ENCODE results near the gene TMEM150A.
"Not testable (repeated sequence)": the region's sequence is repeated elsewhere in the genome, so short reads cannot be mapped to it uniquely, and the experiment has no call there.

Gene TMEM150A

GRCh38 chr2:85594715-85595300 is 7.7 kb downstream of the TMEM150A start:
- no peaks in the 10 kb centered on the region for H3K9me3 ChIP-seq (ENCODE audit: control insufficient read depth in 1 of 2, low read length in 2 of 2)
- H3K4me3 ChIP-seq (ENCODE audit: low read depth in 1 of 2, low read length in 2 of 2): peak overlapping the region; percentile 94 to 96
- peaks cover 9 to 26% of the 10 kb centered on the region in 2 donors for H3K36me3 ChIP-seq (ENCODE audit: control insufficient read depth in 1 of 2, insufficient read depth in 2 of 2, low read length in 2 of 2)
- H3K9ac ChIP-seq (ENCODE audit: low read depth in 1 of 2, low read length in 2 of 2): peak overlapping the region; percentile 79 to 85
- H3K4me1 ChIP-seq (ENCODE audit: control insufficient read depth in 1 of 2, insufficient read depth in 2 of 2, low read length in 2 of 2): peaks cover 41 to 52% of the 10 kb centered on the region in 2 donors
- H3K27me3 ChIP-seq (ENCODE audit: control insufficient read depth in 1 of 2, insufficient read depth in 2 of 2, low read length in 2 of 2): no peaks in the 10 kb centered on the region
- peak overlapping the region; percentile 78 for H3K27ac ChIP-seq (ENCODE audit: low read depth, low read length)

- Histone ChIP-seq H3K4me3 (ENCODE audit: low read depth in 1 of 2, low read length in 2 of 2) (no peak overlapping the region), H3K9me3 (ENCODE audit: control insufficient read depth in 1 of 2, low read length in 2 of 2) (no peaks in the 10 kb centered on the region), H3K36me3 (ENCODE audit: control insufficient read depth in 1 of 2, insufficient read depth in 2 of 2, low read length in 2 of 2) (peaks cover 9 to 10% of the 10 kb centered on the region in 2 donors), H3K9ac (ENCODE audit: low read depth in 1 of 2, low read length in 2 of 2) (no peak overlapping the region), H3K27ac (ENCODE audit: low read depth, low read length) (no peak overlapping the region), H3K27me3 (ENCODE audit: control insufficient read depth in 1 of 2, insufficient read depth in 2 of 2, low read length in 2 of 2) (no peaks in the 10 kb centered on the region), H3K4me1 (ENCODE audit: control insufficient read depth in 1 of 2, insufficient read depth in 2 of 2, low read length in 2 of 2) (peaks cover 45% of the 10 kb centered on the region in 2 donors)
These were observed 9.5 kb downstream of the TMEM150A start for GRCh38 chr2:85593023-85593422.

- peaks cover 41 to 48% of the 10 kb centered on the region in 2 donors for H3K4me1 ChIP-seq (ENCODE audit: control insufficient read depth in 1 of 2, insufficient read depth in 2 of 2, low read length in 2 of 2)
- H3K9me3 ChIP-seq (ENCODE audit: control insufficient read depth in 1 of 2, low read length in 2 of 2); H3K4me3 ChIP-seq (ENCODE audit: low read depth in 1 of 2, low read length in 2 of 2); H3K27ac ChIP-seq (ENCODE audit: low read depth, low read length); H3K36me3 ChIP-seq (ENCODE audit: control insufficient read depth in 1 of 2, insufficient read depth in 2 of 2, low read length in 2 of 2); H3K9ac ChIP-seq (ENCODE audit: low read depth in 1 of 2, low read length in 2 of 2); H3K27me3 ChIP-seq (ENCODE audit: control insufficient read depth in 1 of 2, insufficient read depth in 2 of 2, low read length in 2 of 2): not testable (repeated sequence)
These were observed 10.2 kb downstream of the TMEM150A start for GRCh38 chr2:85592299-85592698.

- no peak overlapping the region for H3K9ac ChIP-seq (ENCODE audit: low read depth in 1 of 2, low read length in 2 of 2)
- no peaks in the 10 kb centered on the region for H3K27me3 ChIP-seq (ENCODE audit: control insufficient read depth in 1 of 2, insufficient read depth in 2 of 2, low read length in 2 of 2)
- no peak overlapping the region for H3K4me3 ChIP-seq (ENCODE audit: low read depth in 1 of 2, low read length in 2 of 2)
- H3K27ac ChIP-seq (ENCODE audit: low read depth, low read length): no peak overlapping the region
- peaks cover 34 to 42% of the 10 kb centered on the region in 2 donors for H3K4me1 ChIP-seq (ENCODE audit: control insufficient read depth in 1 of 2, insufficient read depth in 2 of 2, low read length in 2 of 2)
- H3K9me3 ChIP-seq (ENCODE audit: control insufficient read depth in 1 of 2, low read length in 2 of 2): no peaks in the 10 kb centered on the region
- H3K36me3 ChIP-seq (ENCODE audit: control insufficient read depth in 1 of 2, insufficient read depth in 2 of 2, low read length in 2 of 2): no peaks in the 10 kb centered on the region
These were observed 10.9 kb downstream of the TMEM150A start for GRCh38 chr2:85591563-85591962.

GRCh38 chr2:85590950-85591349 is 11.5 kb downstream of the TMEM150A start:
- H3K9me3 ChIP-seq (ENCODE audit: control insufficient read depth in 1 of 2, low read length in 2 of 2): no peaks in the 10 kb centered on the region
- H3K4me1 ChIP-seq (ENCODE audit: control insufficient read depth in 1 of 2, insufficient read depth in 2 of 2, low read length in 2 of 2): peaks cover 30 to 40% of the 10 kb centered on the region in 2 donors
- no peak overlapping the region for H3K4me3 ChIP-seq (ENCODE audit: low read depth in 1 of 2, low read length in 2 of 2)
- no peaks in the 10 kb centered on the region for H3K27me3 ChIP-seq (ENCODE audit: control insufficient read depth in 1 of 2, insufficient read depth in 2 of 2, low read length in 2 of 2)
- H3K27ac ChIP-seq (ENCODE audit: low read depth, low read length): no peak overlapping the region
- no peaks in the 10 kb centered on the region for H3K36me3 ChIP-seq (ENCODE audit: control insufficient read depth in 1 of 2, insufficient read depth in 2 of 2, low read length in 2 of 2)
- H3K9ac ChIP-seq (ENCODE audit: low read depth in 1 of 2, low read length in 2 of 2): no peak overlapping the region

- Histone ChIP-seq H3K4me1 (ENCODE audit: control insufficient read depth in 1 of 2, insufficient read depth in 2 of 2, low read length in 2 of 2) (peaks cover 38 to 48% of the 10 kb centered on the region in 2 donors), H3K27me3 (ENCODE audit: control insufficient read depth in 1 of 2, insufficient read depth in 2 of 2, low read length in 2 of 2) (no peaks in the 10 kb centered on the region), H3K27ac (ENCODE audit: low read depth, low read length) (peak overlapping the region; percentile 21), H3K9me3 (ENCODE audit: control insufficient read depth in 1 of 2, low read length in 2 of 2) (no peaks in the 10 kb centered on the region), H3K9ac (ENCODE audit: low read depth in 1 of 2, low read length in 2 of 2) (no peak overlapping the region), H3K36me3 (ENCODE audit: control insufficient read depth in 1 of 2, insufficient read depth in 2 of 2, low read length in 2 of 2) (no peaks in the 10 kb centered on the region), H3K4me3 (ENCODE audit: low read depth in 1 of 2, low read length in 2 of 2) (no peak overlapping the region)
These were observed 12.3 kb downstream of the TMEM150A start for GRCh38 chr2:85589982-85590791.

- no peak overlapping the region for H3K27ac ChIP-seq (ENCODE audit: low read depth, low read length)
- no peak overlapping the region for H3K9ac ChIP-seq (ENCODE audit: low read depth in 1 of 2, low read length in 2 of 2)
- no peaks in the 10 kb centered on the region for H3K9me3 ChIP-seq (ENCODE audit: control insufficient read depth in 1 of 2, low read length in 2 of 2)
- peaks cover 37 to 49% of the 10 kb centered on the region in 2 donors for H3K4me1 ChIP-seq (ENCODE audit: control insufficient read depth in 1 of 2, insufficient read depth in 2 of 2, low read length in 2 of 2)
- no peak overlapping the region for H3K4me3 ChIP-seq (ENCODE audit: low read depth in 1 of 2, low read length in 2 of 2)
- no peaks in the 10 kb centered on the region for H3K27me3 ChIP-seq (ENCODE audit: control insufficient read depth in 1 of 2, insufficient read depth in 2 of 2, low read length in 2 of 2)
- no peaks in the 10 kb centered on the region for H3K36me3 ChIP-seq (ENCODE audit: control insufficient read depth in 1 of 2, insufficient read depth in 2 of 2, low read length in 2 of 2)
These were observed 13.3 kb downstream of the TMEM150A start for GRCh38 chr2:85589181-85589580.

- peaks cover 39 to 53% of the 10 kb centered on the region in 2 donors for H3K4me1 ChIP-seq (ENCODE audit: control insufficient read depth in 1 of 2, insufficient read depth in 2 of 2, low read length in 2 of 2)
- H3K4me3 ChIP-seq (ENCODE audit: low read depth in 1 of 2, low read length in 2 of 2): no peak overlapping the region
- no peak overlapping the region for H3K9ac ChIP-seq (ENCODE audit: low read depth in 1 of 2, low read length in 2 of 2)
These were observed 13.9 kb downstream of the TMEM150A start for GRCh38 chr2:85588645-85589044.

GRCh38 chr2:85588236-85588635 is 14.3 kb downstream of the TMEM150A start:
- Histone ChIP-seq H3K27ac (ENCODE audit: low read depth, low read length) (no peak overlapping the region), H3K4me3 (ENCODE audit: low read depth in 1 of 2, low read length in 2 of 2) (no peak overlapping the region), H3K9ac (ENCODE audit: low read depth in 1 of 2, low read length in 2 of 2) (no peak overlapping the region), H3K36me3 (ENCODE audit: control insufficient read depth in 1 of 2, insufficient read depth in 2 of 2, low read length in 2 of 2) (no peaks in the 10 kb centered on the region), H3K9me3 (ENCODE audit: control insufficient read depth in 1 of 2, low read length in 2 of 2) (no peaks in the 10 kb centered on the region), H3K27me3 (ENCODE audit: control insufficient read depth in 1 of 2, insufficient read depth in 2 of 2, low read length in 2 of 2) (no peaks in the 10 kb centered on the region), H3K4me1 (ENCODE audit: control insufficient read depth in 1 of 2, insufficient read depth in 2 of 2, low read length in 2 of 2) (peaks cover 41 to 57% of the 10 kb centered on the region in 2 donors)

More at GRCh38 chr2:85588645-85589044, 13.9 kb downstream of the TMEM150A start:
- Histone ChIP-seq H3K27ac (ENCODE audit: low read depth, low read length) (no peak overlapping the region), H3K36me3 (ENCODE audit: control insufficient read depth in 1 of 2, insufficient read depth in 2 of 2, low read length in 2 of 2) (no peaks in the 10 kb centered on the region), H3K27me3 (ENCODE audit: control insufficient read depth in 1 of 2, insufficient read depth in 2 of 2, low read length in 2 of 2) (no peaks in the 10 kb centered on the region), H3K9me3 (ENCODE audit: control insufficient read depth in 1 of 2, low read length in 2 of 2) (no peaks in the 10 kb centered on the region)

GRCh38 chr2:85585781-85586105 is 16.8 kb downstream of the TMEM150A start:
- H3K4me1 ChIP-seq (ENCODE audit: control insufficient read depth in 1 of 2, insufficient read depth in 2 of 2, low read length in 2 of 2): peaks cover 32 to 48% of the 10 kb centered on the region in 2 donors
- H3K27ac ChIP-seq (ENCODE audit: low read depth, low read length): no peak overlapping the region
- peaks cover 6 to 16% of the 10 kb centered on the region in 2 donors for H3K36me3 ChIP-seq (ENCODE audit: control insufficient read depth in 1 of 2, insufficient read depth in 2 of 2, low read length in 2 of 2)
- H3K9me3 ChIP-seq (ENCODE audit: control insufficient read depth in 1 of 2, low read length in 2 of 2): no peaks in the 10 kb centered on the region
- no peaks in the 10 kb centered on the region for H3K27me3 ChIP-seq (ENCODE audit: control insufficient read depth in 1 of 2, insufficient read depth in 2 of 2, low read length in 2 of 2)
- peak overlapping the region; percentile 63 to 87 for H3K9ac ChIP-seq (ENCODE audit: low read depth in 1 of 2, low read length in 2 of 2)
- peak overlapping the region; percentile 77 to 79 for H3K4me3 ChIP-seq (ENCODE audit: low read depth in 1 of 2, low read length in 2 of 2)
